GM12891 (cell line): ENCODE results near the gene RP2.

Source experiments
- PAX5 ChIP-seq: IDR thresholded peaks from 2 replicates; pipeline ENCODE4 v1.6.1; 2011; ENCODE audit warnings: low read length, moderate library complexity, mild to moderate bottlenecking; ENCODE audit not compliant: insufficient read depth, severe bottlenecking
- POLR2A ChIP-seq: IDR thresholded peaks from 2 replicates; pipeline ENCODE4 v1.6.1; 2011; ENCODE audit warnings: low read depth, low read length, control low read depth
- POLR2AphosphoS5 ChIP-seq: IDR thresholded peaks from 2 replicates; pipeline ENCODE4 v1.6.1; 2011; ENCODE audit warnings: low read depth, low read length, control low read depth

DNA sequence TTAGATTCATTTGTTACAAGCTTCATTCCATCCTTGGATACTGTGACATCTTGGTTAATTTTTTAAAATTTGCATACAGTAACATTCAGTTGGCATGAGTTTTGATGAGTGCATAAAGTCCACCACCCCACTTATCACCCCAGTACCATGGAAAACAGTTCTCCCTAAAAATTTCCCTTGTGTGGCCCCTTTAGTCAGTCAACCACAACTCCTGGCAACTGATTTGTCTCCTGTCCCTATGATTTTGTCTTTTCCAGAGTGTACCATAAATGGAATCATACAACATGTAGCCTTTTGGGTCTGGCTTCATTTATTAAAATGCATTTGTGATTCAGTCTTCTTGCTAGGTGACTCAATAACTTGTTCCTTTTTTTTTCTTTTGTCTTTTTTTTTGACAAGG lies 29.9 kb downstream of the RP2 start:
- no peak for TF ChIP-seq POLR2AphosphoS5
- no peak for TF ChIP-seq POLR2A
- TF ChIP-seq PAX5: no peak
